OCI-LY3 (cell line): Measurements from ENCODE around the gene CLMN.

ENCODE experiments used
- CTCF ChIP-seq: fragments of 200-600, 300-600 bp; sonication (generic); IDR thresholded peaks from 2 replicates; pipeline ENCODE4 v1.5.1; 2014; ENCODE audit warnings: antibody characterized with exemption, low read length, low read depth
- EZH2phosphoT487 ChIP-seq: fragments of 200-600 bp; shearing (Covaris generic); IDR thresholded peaks from 2 replicates; pipeline ENCODE4 v1.6.1; 2018; ENCODE audit warnings: antibody characterized with exemption, mixed run types, low read depth

- TF ChIP-seq CTCF (no peak), EZH2phosphoT487 (no peak)
Measured at GRCh38 chr14:95218006-95218405, 101.7 kb downstream of the CLMN start.
